ENCODE measurements around the gene CLIC5. TPM values are rescaled to one million over a fixed set of nuclear protein-coding genes. Genes with fewer than 3 reads are reported as not detected.

CLIC5 gene
- total RNA-seq, 1 donor from 2014 or later: 1.3 TPM

GRCh38 chr6:45923831-45924391, 91.7 kb downstream of the CLIC5 start:
- Mint-ChIP-seq H3K27ac (peak overlapping the region; percentile 82), H3K4me3 (peak overlapping the region; percentile 31), H3K36me3 (ENCODE audit: low read depth) (no peaks in the 10 kb centered on the region), H3K9me3 (no peaks in the 10 kb centered on the region), H3K27me3 (ENCODE audit: insufficient read depth) (peaks cover 4% of the 10 kb centered on the region), H3K4me1 (ENCODE audit: low read depth) (peaks cover 57% of the 10 kb centered on the region)
- peak; percentile 48 for DNase-seq (ENCODE audit: low spot score)
- intact Hi-C loops (cut with micrococcal nuclease): loop anchor here (1.0 to 5.0 kb wide), 19 partner anchors 87 to 1269 kb away; no protein-coding TSS in a partner anchor

GRCh38 chr6:45922728-45923351, 92.8 kb downstream of the CLIC5 start:
- Mint-ChIP-seq H3K27me3 (ENCODE audit: insufficient read depth) (peaks cover 4% of the 10 kb centered on the region), H3K4me3 (peak overlapping the region; percentile 43), H3K4me1 (ENCODE audit: low read depth) (peaks cover 57% of the 10 kb centered on the region), H3K9me3 (no peaks in the 10 kb centered on the region), H3K27ac (peak overlapping the region; percentile 82), H3K36me3 (ENCODE audit: low read depth) (no peaks in the 10 kb centered on the region)
- DNase-seq (ENCODE audit: low spot score): peak; percentile 55
- intact Hi-C loops (cut with micrococcal nuclease): loop anchor here (1.0 to 5.0 kb wide), 12 partner anchors 246 to 1448 kb away; no protein-coding TSS in a partner anchor

- peaks cover 50% of the 10 kb centered on the region for H3K4me1 Mint-ChIP-seq (ENCODE audit: low read depth)
- H3K9me3 Mint-ChIP-seq: no peaks in the 10 kb centered on the region
- no peaks in the 10 kb centered on the region for H3K36me3 Mint-ChIP-seq (ENCODE audit: low read depth)
- H3K4me3 Mint-ChIP-seq: peak overlapping the region; percentile 17
- DNase-seq (ENCODE audit: low spot score): no peak
- peaks cover 3% of the 10 kb centered on the region for H3K27me3 Mint-ChIP-seq (ENCODE audit: insufficient read depth)
- H3K27ac Mint-ChIP-seq: peak overlapping the region; percentile 69
- intact Hi-C loops (cut with micrococcal nuclease): loop anchor here (1.0 to 5.0 kb wide), 14 partner anchors 119 to 1446 kb away; no protein-coding TSS in a partner anchor
Observed at GRCh38 chr6:45921691-45922281, 93.9 kb downstream of the CLIC5 start.

- intact Hi-C loops (cut with micrococcal nuclease): loop anchor here (1.0 to 5.0 kb wide), 9 partner anchors 119 to 989 kb away; no protein-coding TSS in a partner anchor
- no peaks in the 10 kb centered on the region for H3K36me3 Mint-ChIP-seq (ENCODE audit: low read depth)
- H3K4me1 Mint-ChIP-seq (ENCODE audit: low read depth): peaks cover 47% of the 10 kb centered on the region
- no peak for DNase-seq (ENCODE audit: low spot score)
- H3K9me3 Mint-ChIP-seq: no peaks in the 10 kb centered on the region
- H3K27me3 Mint-ChIP-seq (ENCODE audit: insufficient read depth): peaks cover 2% of the 10 kb centered on the region
- no peak overlapping the region for H3K4me3 Mint-ChIP-seq
- peak overlapping the region; percentile 80 for H3K27ac Mint-ChIP-seq
Observed at GRCh38 chr6:45920819-45921511, 94.7 kb downstream of the CLIC5 start.

- DNase-seq (ENCODE audit: low spot score): no peak
- Mint-ChIP-seq H3K4me3 (no peak overlapping the region), H3K27ac (no peak overlapping the region), H3K27me3 (ENCODE audit: insufficient read depth) (peaks cover 2% of the 10 kb centered on the region), H3K4me1 (ENCODE audit: low read depth) (peaks cover 25% of the 10 kb centered on the region), H3K36me3 (ENCODE audit: low read depth) (no peaks in the 10 kb centered on the region), H3K9me3 (no peaks in the 10 kb centered on the region)
- intact Hi-C loops (cut with micrococcal nuclease): no loop called here
Observed at GRCh38 chr6:45917439-45917838, 98.2 kb downstream of the CLIC5 start.

- Mint-ChIP-seq H3K27me3 (ENCODE audit: insufficient read depth) (peaks cover 2% of the 10 kb centered on the region), H3K9me3 (no peaks in the 10 kb centered on the region), H3K4me3 (no peak overlapping the region), H3K4me1 (ENCODE audit: low read depth) (peaks cover 18% of the 10 kb centered on the region), H3K27ac (no peak overlapping the region), H3K36me3 (ENCODE audit: low read depth) (peaks cover 2% of the 10 kb centered on the region)
- DNase-seq (ENCODE audit: low spot score): no peak
- intact Hi-C loops (cut with micrococcal nuclease): no loop called here
Observed at GRCh38 chr6:45916692-45917091, 99.0 kb downstream of the CLIC5 start.

GRCh38 chr6:45915780-45916468, 99.7 kb downstream of the CLIC5 start:
- intact Hi-C loops (cut with micrococcal nuclease): no loop called here
- Mint-ChIP-seq H3K4me3 (no peak overlapping the region), H3K27me3 (ENCODE audit: insufficient read depth) (peaks cover 2% of the 10 kb centered on the region), H3K9me3 (peaks cover 3% of the 10 kb centered on the region), H3K36me3 (ENCODE audit: low read depth) (peaks cover 2% of the 10 kb centered on the region), H3K27ac (no peak overlapping the region), H3K4me1 (ENCODE audit: low read depth) (peaks cover 10% of the 10 kb centered on the region)
- DNase-seq (ENCODE audit: low spot score): no peak

GRCh38 chr6:45911691-45912090, 104.0 kb downstream of the CLIC5 start:
- DNase-seq (ENCODE audit: low spot score): no peak
- H3K27me3 Mint-ChIP-seq (ENCODE audit: insufficient read depth): peaks cover 4% of the 10 kb centered on the region
- no peak overlapping the region for H3K4me3 Mint-ChIP-seq
- H3K4me1 Mint-ChIP-seq (ENCODE audit: low read depth): no peaks in the 10 kb centered on the region
- H3K9me3 Mint-ChIP-seq: peaks cover 11% of the 10 kb centered on the region
- no peak overlapping the region for H3K27ac Mint-ChIP-seq
- intact Hi-C loops (cut with micrococcal nuclease): no loop called here
- peaks cover 3% of the 10 kb centered on the region for H3K36me3 Mint-ChIP-seq (ENCODE audit: low read depth)

- DNase-seq (ENCODE audit: low spot score): no peak
- Mint-ChIP-seq H3K27ac (no peak overlapping the region), H3K27me3 (ENCODE audit: insufficient read depth) (peaks cover 4% of the 10 kb centered on the region), H3K4me1 (ENCODE audit: low read depth) (no peaks in the 10 kb centered on the region), H3K36me3 (ENCODE audit: low read depth) (no peaks in the 10 kb centered on the region), H3K4me3 (no peak overlapping the region), H3K9me3 (no peaks in the 10 kb centered on the region)
- intact Hi-C loops (cut with micrococcal nuclease): no loop called here
Observed at GRCh38 chr6:45903959-45904358, 111.7 kb downstream of the CLIC5 start.

GRCh38 chr6:45902984-45903383, 112.7 kb downstream of the CLIC5 start:
- no peak overlapping the region for H3K27ac Mint-ChIP-seq
- H3K27me3 Mint-ChIP-seq (ENCODE audit: insufficient read depth): peaks cover 4% of the 10 kb centered on the region
- peaks cover 1% of the 10 kb centered on the region for H3K4me1 Mint-ChIP-seq (ENCODE audit: low read depth)
- intact Hi-C loops (cut with micrococcal nuclease): no loop called here
- no peak for DNase-seq (ENCODE audit: low spot score)
- H3K4me3 Mint-ChIP-seq: no peak overlapping the region
- H3K36me3 Mint-ChIP-seq (ENCODE audit: low read depth): no peaks in the 10 kb centered on the region
- H3K9me3 Mint-ChIP-seq: no peaks in the 10 kb centered on the region

GRCh38 chr6:45901767-45902650, 113.7 kb downstream of the CLIC5 start:
- intact Hi-C loops (cut with micrococcal nuclease): no loop called here
- Mint-ChIP-seq H3K9me3 (no peaks in the 10 kb centered on the region), H3K4me3 (no peak overlapping the region), H3K27ac (no peak overlapping the region), H3K27me3 (ENCODE audit: insufficient read depth) (no peaks in the 10 kb centered on the region), H3K36me3 (ENCODE audit: low read depth) (no peaks in the 10 kb centered on the region), H3K4me1 (ENCODE audit: low read depth) (peaks cover 9% of the 10 kb centered on the region)
- DNase-seq (ENCODE audit: low spot score): no peak
